Endothelial cell of umbilical vein (primary cell): Measurements from ENCODE around the gene ZNF775. TPM values are rescaled to one million over a fixed set of nuclear protein-coding genes. Genes with fewer than 3 reads are reported as not detected.

Experiments used
- BruUV-seq: library from RNA; stranded (reverse); fragments of 400-500 nt; replicated peaks from 2 replicates; lab custom pipeline; 2021; lab: Mats Ljungman, UMichigan
- CTCF ChIA-PET: fragments of 300-600, 350-600 bp; sonication (Branson Sonifier 250); formaldehyde crosslinking; loops from one replicate; lab custom pipeline; 2021; ENCODE audit warnings: antibody characterized with exemption, inconsistent platforms; lab: Charles Lee
- POLR2A ChIA-PET: fragments of 300-600, 350-600 bp; sonication (Branson Sonifier 250); formaldehyde crosslinking; loops from one replicate; lab custom pipeline; 2021; ENCODE audit warnings: antibody characterized with exemption, inconsistent platforms; lab: Charles Lee
- DNase-seq: peaks from one replicate; pipeline ENCODE4 v3.0.0-alpha.2; 2011; ENCODE audit warnings: low read depth, low spot score
- FAIRE-seq: peaks from 2 replicates; lab custom pipeline; 2011; peaks lifted over from hg19 to GRCh38; lab: Jason Lieb, UNC
- H2AFZ ChIP-seq: 2 replicates; pipeline ENCODE4 v1.6.0; 2012; ENCODE audit warnings: low read depth, low read length, control low read depth, inconsistent platforms
- H3K27ac ChIP-seq: 2 replicates; pipeline ENCODE4 v1.5.1; 2011; ENCODE audit warnings: low read depth, mild to moderate bottlenecking, control low read depth, low read length, moderate library complexity; ENCODE audit not compliant: insufficient read depth
- H3K27me3 ChIP-seq, 2 experiments: 2 replicates each; pipeline versions ENCODE4 v1.6.0 to v1.6.1; 2011; ENCODE audit warnings: low read length in 2 of 2, mixed read lengths in 1 of 2; ENCODE audit not compliant: control insufficient read depth in 2 of 2, insufficient read depth in 2 of 2
- H3K36me3 ChIP-seq, 2 experiments: 2 replicates in 1 of 2; 3 replicates in 1 of 2; pipeline ENCODE4 v1.5.1; 2011; ENCODE audit warnings: low read length in 2 of 2, mild to moderate bottlenecking in 1 of 2, moderate library complexity in 1 of 2; ENCODE audit not compliant: control insufficient read depth in 2 of 2, insufficient read depth in 2 of 2; ENCODE audit errors: extremely low read depth in 1 of 2
- H3K4me1 ChIP-seq: 3 replicates; pipeline ENCODE4 v1.5.1; 2011; ENCODE audit warnings: mild to moderate bottlenecking, low read length; ENCODE audit not compliant: control insufficient read depth, insufficient read depth; ENCODE audit errors: extremely low read depth
- H3K4me2 ChIP-seq: 2 replicates; pipeline ENCODE4 v1.6.1; 2011; ENCODE audit warnings: low read length, control low read depth, mixed read lengths; ENCODE audit not compliant: insufficient read depth
- H3K4me3 ChIP-seq, 3 experiments: fragments of 200-600 bp in 1 of 3; sonication (generic), shearing (Covaris generic) in 1 of 3; replicated peaks in 1 of 3; 2 replicates each; pipeline ENCODE4 v1.5.1; 2011 to 2016; ENCODE audit warnings: control low read depth in 3 of 3, low read length in 3 of 3, mild to moderate bottlenecking in 2 of 3, inconsistent platforms in 1 of 3, low read depth in 1 of 3, moderate library complexity in 1 of 3; ENCODE audit not compliant: insufficient read depth in 1 of 3
- H3K79me2 ChIP-seq: 2 replicates; pipeline ENCODE4 v1.6.0; 2012; ENCODE audit warnings: low read length, inconsistent platforms; ENCODE audit not compliant: control insufficient read depth, insufficient read depth
- H3K9ac ChIP-seq: replicated peaks from 2 replicates; pipeline ENCODE3; 2011; ENCODE audit warnings: low read length, control low read depth; ENCODE audit not compliant: insufficient read depth; ENCODE audit errors: extremely low read depth
- H3K9me1 ChIP-seq: replicated peaks from 3 replicates; pipeline ENCODE4 v1.6.0; 2011; ENCODE audit warnings: mild to moderate bottlenecking, low read length; ENCODE audit not compliant: control insufficient read depth, insufficient read depth; ENCODE audit errors: extremely low read depth
- H3K9me3 ChIP-seq: replicated peaks from 2 replicates; pipeline ENCODE4 v1.5.1; 2012; ENCODE audit warnings: low read length, inconsistent platforms; ENCODE audit not compliant: control insufficient read depth, insufficient read depth
- H4K20me1 ChIP-seq: replicated peaks from 2 replicates; pipeline ENCODE3; 2011; ENCODE audit warnings: mild to moderate bottlenecking, low read length; ENCODE audit not compliant: control insufficient read depth, insufficient read depth; ENCODE audit errors: extremely low read depth
- CTCF ChIP-seq, 2 donors: IDR thresholded peaks; 1 replicate in 1 of 2; 2 replicates in 1 of 2; pipeline ENCODE4 v1.5.1; 2011; ENCODE audit warnings: low read length in 2 of 2, mild to moderate bottlenecking in 2 of 2, moderate library complexity in 2 of 2, control low read depth in 1 of 2, inconsistent platforms in 1 of 2, low read depth in 1 of 2; ENCODE audit not compliant: insufficient read depth in 1 of 2; ENCODE audit errors: extremely low read depth in 1 of 2
- EZH2 ChIP-seq: IDR thresholded peaks from 2 replicates; pipeline ENCODE4 v1.6.1; 2012; ENCODE audit warnings: borderline replicate concordance, low read depth, mild to moderate bottlenecking, moderate library complexity, low read length, inconsistent platforms; ENCODE audit not compliant: severe bottlenecking
- FOS ChIP-seq: IDR thresholded peaks from 2 replicates; pipeline ENCODE4 v1.6.1; 2011; ENCODE audit warnings: mild to moderate bottlenecking, low read length, moderate library complexity, borderline replicate concordance; ENCODE audit not compliant: insufficient read depth
- GATA2 ChIP-seq: IDR thresholded peaks from 2 replicates; pipeline ENCODE4 v1.7.0; 2011; ENCODE audit warnings: low read depth, mild to moderate bottlenecking, moderate library complexity, mixed read lengths, low read length; ENCODE audit not compliant: insufficient read length, insufficient read depth
- MYC ChIP-seq: IDR thresholded peaks from one replicate; pipeline ENCODE4 v1.6.1; 2011; ENCODE audit warnings: mild to moderate bottlenecking, low read depth, low read length
- POLR2A ChIP-seq: IDR thresholded peaks from 2 replicates; pipeline ENCODE4 v1.6.1; 2012; ENCODE audit warnings: low read depth, mild to moderate bottlenecking, control low read depth, low read length
- POLR2AphosphoS5 ChIP-seq: IDR thresholded peaks from 2 replicates; pipeline ENCODE4 v1.6.1; 2012; ENCODE audit warnings: low read depth, mild to moderate bottlenecking, control low read depth, low read length, moderate library complexity; ENCODE audit not compliant: insufficient read depth
- dilution Hi-C: fragments of 300-500 bp; cut with MboI; formaldehyde crosslinking; loops from one replicate; pipeline ENCODE4 v1.15.0; 2019; ENCODE audit warnings: low sequenced_read_pairs; ENCODE audit not compliant: extremely low pct_ligation_motif_present
- intact Hi-C: fragments of 100-400 bp; cut with micrococcal nuclease; formaldehyde crosslinking; loops from one replicate; pipeline ENCODE4 v1.10.0; 2022
- polyA plus RNA-seq, 4 experiments: library from polyadenylated mRNA; depleted of rRNA in 3 of 4; stranded (reverse) in 3 of 4; unstranded in 1 of 4; fragments of >200 nt; gene quantifications; 2 replicates each; pipeline versions ENCODE4 v1.2.1 to v1.2.3, GENCODE V29; 2011 to 2012; ENCODE audit warnings: missing spikeins in 1 of 4
- total RNA-seq: library from RNA; stranded (reverse); gene quantifications from 2 replicates; pipeline ENCODE4 v1.2.3, GENCODE V29; 2021
- TF ChIP-seq, protein P1 (sequence below): IDR thresholded peaks from 2 replicates; pipeline ENCODE4 v1.6.1; 2011; ENCODE audit not compliant: insufficient read depth, insufficient read length

The ZNF775 gene
- total and polyA plus RNA-seq, 2 donors (not counting 3 experiments of a cell fraction or from before 2014, with no cell fraction given): 5.8 to 8.3 TPM

- Histone ChIP-seq H2AFZ (no peak overlapping the region), H3K9me3 (no peaks in the 10 kb centered on the region), H3K9ac (no peak overlapping the region), H3K4me2 (no peak overlapping the region), H3K4me1 (no peaks in the 10 kb centered on the region), H3K36me3 (no peaks in the 10 kb centered on the region), H3K27me3 (no peaks in the 10 kb centered on the region), H4K20me1 (no peaks in the 10 kb centered on the region), H3K79me2 (no peaks in the 10 kb centered on the region), H3K4me3 (no peak overlapping the region), H3K27ac (no peak overlapping the region), H3K9me1 (no peaks in the 10 kb centered on the region)
- ChIA-PET POLR2A (no interaction called here), CTCF (interaction anchor here (0.8 to 1.6 kb wide), 7 partner anchors 32 to 336 kb away, joined by 3 to 4 read pairs (median 3); no protein-coding TSS in a partner anchor)
- dilution Hi-C loops (no loop called here), intact Hi-C loops (no loop called here)
- FAIRE-seq (no peak), DNase-seq (no peak)
- no peak for TF ChIP-seq GATA2
- no TSS peak for BruUV-seq
Observed at GRCh38 chr7:150417863-150418262, 38.7 kb downstream of the ZNF775 start.

DNA sequence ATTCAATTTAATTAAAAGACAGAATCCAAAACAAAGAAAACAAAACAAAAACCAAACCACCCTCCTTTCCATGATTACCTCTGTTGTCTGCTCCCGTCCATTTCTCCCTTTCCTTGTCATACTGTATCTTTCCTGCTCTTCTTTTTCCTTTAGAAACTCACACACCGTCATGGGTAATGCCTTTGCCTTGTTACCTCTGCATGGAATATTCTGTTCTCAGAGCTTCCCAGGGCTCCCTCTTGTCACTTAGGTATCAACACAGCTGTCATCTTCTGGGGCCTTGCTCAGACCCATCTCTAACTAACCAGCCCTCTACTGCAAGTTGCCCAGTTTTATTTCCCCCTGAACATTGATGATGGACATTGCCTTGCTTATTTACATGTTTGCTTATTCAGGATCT lies 41.1 kb downstream of the ZNF775 start:
- Histone ChIP-seq H2AFZ (no peak overlapping the region), H3K27me3 (no peaks in the 10 kb centered on the region), H3K27ac (no peak overlapping the region), H3K4me3 (no peak overlapping the region), H3K4me2 (no peak overlapping the region), H3K9me1 (no peaks in the 10 kb centered on the region), H3K4me1 (no peaks in the 10 kb centered on the region), H3K36me3 (no peaks in the 10 kb centered on the region), H4K20me1 (no peaks in the 10 kb centered on the region), H3K9me3 (no peaks in the 10 kb centered on the region), H3K9ac (no peak overlapping the region), H3K79me2 (no peaks in the 10 kb centered on the region)
- no TSS peak for BruUV-seq
- dilution Hi-C loops: no loop called here
- ChIA-PET POLR2A (no interaction called here), CTCF (no interaction called here)
- no peak for TF ChIP-seq MYC
- TF ChIP-seq POLR2A: no peak
- TF ChIP-seq POLR2AphosphoS5: no peak
- no peak for TF ChIP-seq FOS
- no peak for TF ChIP-seq CTCF (IDR thresholded peaks at IDR 0.05; ENCODE audit: extremely low read depth in 1 of 2, insufficient read depth in 1 of 2, low read depth in 1 of 2, low read length in 2 of 2)
- TF ChIP-seq EZH2: no peak
- TF ChIP-seq, protein P1, sequence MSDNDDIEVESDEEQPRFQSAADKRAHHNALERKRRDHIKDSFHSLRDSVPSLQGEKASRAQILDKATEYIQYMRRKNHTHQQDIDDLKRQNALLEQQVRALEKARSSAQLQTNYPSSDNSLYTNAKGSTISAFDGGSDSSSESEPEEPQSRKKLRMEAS: no peak
- TF ChIP-seq GATA2: no peak
- intact Hi-C loops: loop anchor here (2.0 kb wide), 1 partner anchor 133 kb away; no protein-coding TSS in a partner anchor
- FAIRE-seq: no peak
- no peak for DNase-seq
